Uterus (tissue), 2 donors: ENCODE data around the gene TMOD4.

ENCODE experiments used
- POLR2A ChIP-seq, 2 donors: fragments of 450-650 bp; IDR thresholded peaks; one replicate each; pipeline ENCODE4 v1.6.1; 2016; ENCODE audit warnings: antibody characterized with exemption in 2 of 2, mild to moderate bottlenecking in 1 of 2, moderate library complexity in 1 of 2
- TF ChIP-seq, protein P1 (sequence below), 4 experiments: fragments of 200-600 bp in 2 of 4; fragments of 450-650 bp in 2 of 4; sonication (generic) in 2 of 4; IDR thresholded peaks; one replicate each; pipeline ENCODE4 v1.5.1; 2016 to 2019; ENCODE audit warnings: antibody characterized with exemption in 4 of 4, mild to moderate bottlenecking in 2 of 4, moderate library complexity in 1 of 4

DNA sequence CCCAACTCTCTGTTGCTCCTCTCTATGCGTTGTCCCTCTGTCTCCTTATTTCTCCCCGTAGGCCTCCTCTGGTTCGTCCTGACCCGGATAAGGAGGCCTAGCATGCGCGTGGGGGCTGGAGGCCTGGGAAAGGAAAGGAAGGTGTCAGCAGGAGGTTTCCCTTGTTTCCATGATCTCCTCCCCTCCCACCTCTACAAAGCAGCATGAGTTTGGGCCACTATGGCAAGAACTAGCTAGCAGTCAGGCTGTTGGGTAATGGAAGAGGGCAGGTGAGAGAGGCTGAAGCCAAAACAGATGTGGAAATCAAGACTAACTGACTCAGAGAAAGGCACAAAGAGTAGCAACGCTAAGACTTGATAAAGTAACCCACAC lies 28.7 kb downstream of the TMOD4 start:
- TF ChIP-seq, protein P1, sequence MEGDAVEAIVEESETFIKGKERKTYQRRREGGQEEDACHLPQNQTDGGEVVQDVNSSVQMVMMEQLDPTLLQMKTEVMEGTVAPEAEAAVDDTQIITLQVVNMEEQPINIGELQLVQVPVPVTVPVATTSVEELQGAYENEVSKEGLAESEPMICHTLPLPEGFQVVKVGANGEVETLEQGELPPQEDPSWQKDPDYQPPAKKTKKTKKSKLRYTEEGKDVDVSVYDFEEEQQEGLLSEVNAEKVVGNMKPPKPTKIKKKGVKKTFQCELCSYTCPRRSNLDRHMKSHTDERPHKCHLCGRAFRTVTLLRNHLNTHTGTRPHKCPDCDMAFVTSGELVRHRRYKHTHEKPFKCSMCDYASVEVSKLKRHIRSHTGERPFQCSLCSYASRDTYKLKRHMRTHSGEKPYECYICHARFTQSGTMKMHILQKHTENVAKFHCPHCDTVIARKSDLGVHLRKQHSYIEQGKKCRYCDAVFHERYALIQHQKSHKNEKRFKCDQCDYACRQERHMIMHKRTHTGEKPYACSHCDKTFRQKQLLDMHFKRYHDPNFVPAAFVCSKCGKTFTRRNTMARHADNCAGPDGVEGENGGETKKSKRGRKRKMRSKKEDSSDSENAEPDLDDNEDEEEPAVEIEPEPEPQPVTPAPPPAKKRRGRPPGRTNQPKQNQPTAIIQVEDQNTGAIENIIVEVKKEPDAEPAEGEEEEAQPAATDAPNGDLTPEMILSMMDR (IDR thresholded peaks at IDR 0.05), result no peak
- no peak for TF ChIP-seq POLR2A (IDR thresholded peaks at IDR 0.05)
